AG04450 (cell line): Measurements from ENCODE around the gene CEBPB. TPM values are rescaled to one million over a fixed set of nuclear protein-coding genes. Genes with fewer than 3 reads are reported as not detected.

ENCODE experiments used
- CTCF ChIA-PET: fragments of 300-600, 350-600 bp; formaldehyde crosslinking; extraction: SDS; loops from one replicate; lab custom pipeline; 2022; ENCODE audit warnings: antibody characterized with exemption, inconsistent platforms; lab: Charles Lee
- POLR2A ChIA-PET: fragments of 350-600 bp; formaldehyde crosslinking; extraction: SDS; loops from one replicate; lab custom pipeline; 2021; ENCODE audit warnings: antibody characterized with exemption, inconsistent platforms; lab: Yijun Ruan, JAX
- DNase-seq: peaks from one replicate; pipeline ENCODE4 v3.0.0-alpha.2; 2011; ENCODE audit warnings: low read depth, low spot score
- H3K27ac ChIP-seq: one replicate; pipeline ENCODE4 v1.5.1; 2012; ENCODE audit warnings: low read depth, low read length, control low read depth
- H3K27me3 ChIP-seq: one replicate; pipeline ENCODE4 v1.6.0; 2012; ENCODE audit warnings: low read length; ENCODE audit not compliant: control insufficient read depth, insufficient read depth
- H3K4me3 ChIP-seq: 2 replicates; pipeline ENCODE4 v1.5.1; 2011; ENCODE audit warnings: mild to moderate bottlenecking, low read depth, low read length, control low read depth
- H3K9me3 ChIP-seq: 2 replicates; pipeline ENCODE4 v1.5.1; 2012; ENCODE audit warnings: low read length; ENCODE audit not compliant: control insufficient read depth, insufficient read depth
- CTCF ChIP-seq: IDR thresholded peaks from 2 replicates; pipeline ENCODE4 v1.5.1; 2011; ENCODE audit warnings: low read depth, low read length, control low read depth, inconsistent platforms
- polyA plus RNA-seq: library from polyadenylated mRNA; depleted of rRNA; stranded (reverse); fragments of >200 nt; gene quantifications from 2 replicates; pipeline ENCODE4 v1.2.3, GENCODE V29; 2011

Gene CEBPB
- polyA plus RNA-seq, 1 experiment, result 19.1 TPM

GRCh38 chr20:50194831-50195523 lies 4.3 kb downstream of the CEBPB start:
- POLR2A ChIA-PET, result interaction anchor here (0.7 to 1.0 kb wide), 2 partner anchors 11 to 30 kb away, joined by 3 read pairs; no protein-coding TSS in a partner anchor
- Histone ChIP-seq H3K27ac (peak overlapping the region; percentile 96), H3K4me3 (peak overlapping the region; percentile 97), H3K9me3 (peaks cover 12% of the 10 kb centered on the region), H3K27me3 (no peaks in the 10 kb centered on the region)
- CTCF ChIA-PET, result no interaction called here
- no peak for TF ChIP-seq CTCF
- no peak for DNase-seq

GRCh38 chr20:50195524-50196120 lies 5.0 kb downstream of the CEBPB start:
- no peak for TF ChIP-seq CTCF
- Histone ChIP-seq H3K4me3 (no peak overlapping the region), H3K27ac (peak overlapping the region; percentile 52), H3K27me3 (no peaks in the 10 kb centered on the region), H3K9me3 (peaks cover 12% of the 10 kb centered on the region)
- DNase-seq, result no peak
- ChIA-PET CTCF (no interaction called here), POLR2A (interaction anchor here (0.7 to 1.0 kb wide), 2 partner anchors 10 to 29 kb away, joined by 3 read pairs; no protein-coding TSS in a partner anchor)

GRCh38 chr20:50196248-50196647 lies 5.6 kb downstream of the CEBPB start:
- no peak for TF ChIP-seq CTCF
- CTCF ChIA-PET, result interaction anchor here (0.7 kb wide), 1 partner anchor 110 kb away, joined by 6 read pairs; no protein-coding TSS in a partner anchor
- POLR2A ChIA-PET, result interaction anchor here (1.5 kb wide), 1 partner anchor 28 kb away, joined by 3 read pairs; no protein-coding TSS in a partner anchor

GRCh38 chr20:50196896-50197295 lies 6.3 kb downstream of the CEBPB start:
- TF ChIP-seq CTCF, result no peak
- POLR2A ChIA-PET, result interaction anchor here (0.6 to 1.5 kb wide), 2 partner anchors 28 to 400 kb away, joined by 3 to 6 read pairs; no protein-coding TSS in a partner anchor
- no peak for DNase-seq
- Histone ChIP-seq H3K9me3 (peaks cover 12% of the 10 kb centered on the region), H3K27ac (no peak overlapping the region), H3K4me3 (no peak overlapping the region), H3K27me3 (no peaks in the 10 kb centered on the region)
- CTCF ChIA-PET, result interaction anchor here (0.7 kb wide), 1 partner anchor 111 kb away, joined by 6 read pairs; no protein-coding TSS in a partner anchor

More at GRCh38 chr20:50196248-50196647, 5.6 kb downstream of the CEBPB start:
- Histone ChIP-seq H3K4me3 (no peak overlapping the region), H3K27ac (peak overlapping the region; percentile 11), H3K9me3 (peaks cover 12% of the 10 kb centered on the region), H3K27me3 (no peaks in the 10 kb centered on the region)
- no peak for DNase-seq
